DMS114 treated with DMSO at 0.1 percent for 48 hours (cell line): ENCODE measurements around the gene MAP4K4.

Source experiments
- DNase-seq: peaks from one replicate; lab custom pipeline; 2025; ENCODE audit not compliant: unreplicated experiment; lab: John Stamatoyannopoulos, UW

The MAP4K4 gene

GRCh38 chr2:101720732-101721131, 23.2 kb downstream of the MAP4K4 start:
- DNase-seq: no peak

GRCh38 chr2:101722864-101723263, 25.4 kb downstream of the MAP4K4 start:
- no peak for DNase-seq

DNA sequence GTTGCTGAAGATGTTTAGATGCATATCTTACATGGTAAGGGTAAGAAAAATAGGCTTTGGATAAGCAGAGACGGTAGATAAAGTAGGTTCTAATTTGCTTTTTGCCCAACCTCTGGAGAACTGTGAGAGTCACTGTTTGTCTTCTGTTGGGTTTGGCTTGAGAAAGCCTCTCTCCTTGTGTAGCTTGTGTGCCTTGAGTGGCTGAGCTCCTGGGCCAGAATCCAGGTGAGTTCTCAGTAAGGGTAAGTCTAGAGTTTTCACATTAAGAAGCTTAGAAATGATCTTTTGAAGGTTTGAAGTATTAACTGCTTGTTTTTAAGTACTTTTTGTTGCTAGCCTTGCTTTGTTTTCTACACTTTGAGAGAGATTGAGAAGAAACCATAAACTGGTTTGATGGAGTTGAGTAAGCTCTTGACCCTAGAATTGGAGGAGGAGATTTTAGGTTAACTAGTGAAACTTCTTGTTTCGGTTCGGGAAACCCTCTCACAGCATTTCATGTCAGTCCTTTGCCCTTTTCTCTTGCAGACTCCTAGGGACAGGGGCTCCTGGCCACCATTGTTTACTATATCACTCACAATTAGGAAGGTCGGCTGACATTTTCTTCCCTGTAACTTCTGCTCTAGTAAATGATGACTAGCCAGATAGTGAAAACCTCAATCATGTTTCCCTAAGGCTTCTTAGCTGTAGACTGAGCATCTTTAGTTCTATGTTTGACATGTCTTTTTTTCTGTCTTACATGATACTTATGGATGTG, 26.0 kb downstream of the MAP4K4 start:
- no peak for DNase-seq

- DNase-seq: no peak
These were observed 26.6 kb downstream of the MAP4K4 start for GRCh38 chr2:101724125-101724474.

DNA sequence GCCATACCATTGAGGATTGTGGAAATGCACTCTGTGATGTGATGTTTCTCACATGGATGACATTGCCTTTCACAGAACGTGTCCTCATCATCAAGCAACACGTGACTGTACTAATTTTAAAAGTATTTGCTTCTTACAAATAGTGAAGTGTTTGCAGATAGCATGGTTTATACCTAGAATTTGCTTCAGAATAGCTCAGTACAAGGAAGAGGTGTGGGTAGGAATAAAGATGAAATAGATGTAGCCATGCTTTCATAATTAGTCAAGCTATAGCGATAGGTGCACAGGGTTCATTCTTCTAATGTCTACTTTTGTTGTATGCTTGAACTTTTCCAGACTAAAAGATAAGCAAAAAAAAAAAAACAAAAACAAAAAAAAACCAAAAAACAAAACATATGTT, 27.5 kb downstream of the MAP4K4 start:
- DNase-seq: no peak

DNA sequence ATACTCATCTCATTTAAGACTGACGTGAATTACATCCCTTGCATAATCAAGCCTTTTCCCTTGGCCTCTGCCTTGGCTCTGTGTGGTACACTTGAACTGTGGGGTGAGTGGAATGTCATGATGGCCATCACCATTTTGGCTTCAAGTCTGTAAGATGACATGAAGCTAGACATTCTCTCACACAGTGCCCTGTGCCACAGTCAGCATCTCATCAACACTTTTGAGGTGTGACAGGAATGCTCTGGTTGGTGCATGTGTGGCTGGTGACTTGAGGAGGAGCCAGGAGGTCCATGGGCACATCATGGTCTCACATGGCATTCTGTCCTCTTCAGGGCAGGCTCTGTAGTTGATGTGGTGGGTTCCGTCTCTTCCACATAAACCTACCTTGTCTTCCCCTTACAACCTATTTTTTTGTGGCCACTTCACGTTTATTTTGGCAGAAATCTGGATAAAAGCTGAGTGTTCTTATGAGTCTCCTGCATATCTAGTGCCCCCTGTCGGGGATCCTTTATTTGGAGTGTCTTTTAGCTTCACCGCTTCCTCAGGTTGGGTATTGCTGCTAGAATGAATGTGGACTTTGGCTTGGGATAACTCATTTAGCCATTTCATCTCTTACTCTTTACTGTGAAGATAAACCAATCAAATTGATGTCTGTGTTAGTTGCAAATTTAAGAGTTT, 28.1 kb downstream of the MAP4K4 start:
- DNase-seq: no peak

DNA sequence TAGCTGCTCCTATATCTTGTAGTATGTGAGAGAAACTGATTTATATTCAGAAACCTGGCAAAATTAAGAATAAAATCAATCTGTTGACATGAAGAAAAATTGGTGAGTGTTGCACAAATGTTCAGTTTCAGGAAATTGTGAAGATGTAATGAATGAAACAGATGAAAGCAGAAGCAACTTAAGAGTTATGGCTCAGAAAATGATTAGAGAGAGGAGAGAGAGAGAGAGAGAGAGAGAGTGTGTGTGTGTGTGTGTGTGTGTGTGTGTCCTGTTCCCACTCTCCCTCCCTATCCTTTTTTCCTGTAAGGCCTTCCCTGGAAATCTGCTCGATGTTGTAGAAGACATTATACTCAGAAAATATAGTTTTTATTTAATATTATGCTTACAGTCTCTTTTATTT, 31.4 kb downstream of the MAP4K4 start:
- DNase-seq: no peak

DNA sequence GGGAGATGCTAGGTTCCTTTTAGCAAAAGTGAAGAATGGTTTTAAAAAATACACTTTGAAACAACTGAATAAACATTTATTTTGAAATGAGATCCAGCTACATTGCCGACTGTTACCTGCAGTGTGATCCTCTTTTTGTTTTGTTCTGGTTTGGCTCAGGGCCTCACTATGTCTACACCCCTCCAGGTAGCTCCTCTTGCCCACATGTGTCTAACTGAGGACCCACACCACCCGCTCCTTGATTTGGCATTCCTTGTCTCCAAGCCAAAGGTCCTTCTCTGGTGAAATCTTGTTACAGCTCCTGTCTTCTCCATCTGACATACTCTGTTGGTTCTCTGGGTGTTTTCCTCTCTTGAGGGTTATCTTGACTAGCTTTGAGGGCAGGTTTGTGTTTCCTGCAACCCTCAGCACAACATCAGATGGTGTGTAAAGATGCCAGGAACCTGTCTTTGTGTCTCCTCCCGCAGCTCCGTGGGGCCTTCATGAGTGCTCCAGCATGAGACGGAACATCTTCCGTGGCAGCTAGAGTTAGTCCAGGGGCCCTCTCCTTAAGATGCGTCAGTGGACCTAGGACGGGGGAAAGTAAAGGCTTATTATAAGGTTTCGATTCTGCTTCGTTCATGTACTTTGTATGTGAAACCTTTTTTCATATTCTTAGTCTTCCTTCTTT, 32.1 kb downstream of the MAP4K4 start:
- no peak for DNase-seq

- no peak for DNase-seq
These were observed 33.9 kb downstream of the MAP4K4 start for GRCh38 chr2:101731221-101732054.

- no peak for DNase-seq
These were observed 34.7 kb downstream of the MAP4K4 start for GRCh38 chr2:101732199-101732598.

DNA sequence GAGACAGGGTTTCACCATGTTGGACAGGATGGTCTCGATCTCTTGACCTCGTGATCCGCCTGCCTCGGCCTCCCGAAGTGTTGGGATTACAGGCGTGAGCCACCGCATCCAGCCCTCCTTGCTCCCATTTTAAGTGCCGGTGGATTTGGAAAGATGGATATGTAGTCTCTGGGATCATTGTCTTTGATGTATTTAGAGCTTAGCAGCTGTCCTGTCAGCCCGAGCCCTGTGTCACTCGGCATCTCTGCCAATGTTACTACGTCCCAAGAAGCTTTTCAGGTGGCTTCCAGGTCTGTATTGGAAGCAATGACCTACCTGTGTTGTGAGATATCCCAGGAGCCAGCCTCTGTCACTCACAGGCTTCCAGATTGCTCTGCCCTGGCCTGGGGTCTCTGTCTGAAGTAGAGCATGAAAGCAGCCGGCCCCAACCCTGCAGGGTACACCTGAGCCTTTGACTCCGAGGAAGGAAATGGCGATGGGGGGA, 35.3 kb downstream of the MAP4K4 start:
- no peak for DNase-seq

DNA sequence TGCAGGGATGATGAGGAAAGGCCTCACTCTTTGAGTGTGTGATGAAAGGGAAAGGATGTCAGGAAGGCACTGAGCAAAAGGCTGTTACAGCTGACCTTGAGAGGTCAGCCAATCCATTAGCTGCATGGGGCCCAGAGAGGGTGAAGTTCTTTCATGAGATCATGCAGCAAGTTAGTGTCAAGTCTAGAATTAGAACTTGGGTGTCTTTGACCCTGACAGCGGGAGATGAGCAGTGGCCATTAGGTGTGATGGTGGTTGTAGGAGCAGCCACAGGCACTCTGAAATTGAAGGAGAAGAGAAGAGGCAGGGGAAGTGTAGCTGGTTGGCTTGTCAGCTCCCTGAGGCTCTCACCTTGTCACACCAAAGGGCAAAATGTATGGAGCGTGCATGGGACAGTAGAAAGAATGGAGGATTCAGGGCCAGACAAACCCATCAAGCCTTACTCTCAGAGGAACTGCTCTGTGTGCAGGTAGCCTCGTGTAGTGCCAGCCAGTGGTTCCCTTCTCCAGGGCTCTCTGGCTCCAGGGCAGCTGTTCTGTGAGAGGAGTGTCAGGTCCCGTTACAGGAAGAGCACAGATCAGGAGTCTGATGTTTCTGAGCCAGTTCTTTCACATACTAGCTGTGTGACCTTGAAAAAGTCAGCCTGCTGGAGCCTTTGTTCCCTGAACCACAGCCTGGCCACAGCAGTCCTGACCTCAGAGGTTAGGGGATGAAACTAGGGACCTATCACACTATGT, 35.9 kb downstream of the MAP4K4 start:
- DNase-seq: no peak

GRCh38 chr2:101734505-101735165, 37.1 kb downstream of the MAP4K4 start:
- no peak for DNase-seq

DNA sequence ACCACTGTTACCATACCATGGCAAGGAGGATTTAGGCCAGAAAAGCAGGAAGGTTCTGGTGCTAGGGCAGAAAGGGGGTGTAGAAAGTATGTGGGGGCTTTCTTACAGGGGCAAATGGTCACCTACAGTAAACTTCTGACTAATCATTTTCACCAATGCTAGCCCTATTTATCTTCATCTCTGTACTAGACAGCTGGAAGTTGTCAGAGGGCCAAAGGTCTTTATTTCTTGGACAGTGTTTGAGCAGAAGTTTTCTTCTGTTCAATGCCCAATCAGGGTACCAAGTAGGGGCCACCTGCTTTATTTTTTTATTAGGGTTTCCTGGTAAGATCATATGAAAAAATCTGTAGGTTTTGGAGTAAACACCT, 37.6 kb downstream of the MAP4K4 start:
- no peak for DNase-seq

DNA sequence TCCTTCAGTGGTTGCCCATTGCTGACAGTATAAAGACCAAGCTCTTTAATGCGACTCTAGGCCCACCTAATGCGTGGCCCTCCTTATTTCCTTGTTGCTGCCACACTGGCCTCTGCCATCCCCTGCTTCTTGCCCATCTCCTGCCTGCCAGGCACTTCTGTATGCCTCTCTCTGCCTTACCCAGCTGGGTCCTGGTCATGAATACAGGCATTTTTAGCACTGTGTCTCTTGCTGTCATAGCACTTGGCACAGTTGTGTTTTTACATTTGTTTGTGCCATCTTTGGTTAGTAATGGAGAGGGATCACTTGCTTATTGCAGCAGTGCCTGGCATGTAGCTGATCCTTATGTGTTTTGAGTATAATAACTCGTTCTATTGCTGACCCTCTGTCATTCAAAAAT, 38.7 kb downstream of the MAP4K4 start:
- no peak for DNase-seq

- no peak for DNase-seq
These were observed 39.4 kb downstream of the MAP4K4 start for GRCh38 chr2:101736861-101737291.

GRCh38 chr2:101737478-101738255, 40.2 kb downstream of the MAP4K4 start:
- DNase-seq: no peak

DNA sequence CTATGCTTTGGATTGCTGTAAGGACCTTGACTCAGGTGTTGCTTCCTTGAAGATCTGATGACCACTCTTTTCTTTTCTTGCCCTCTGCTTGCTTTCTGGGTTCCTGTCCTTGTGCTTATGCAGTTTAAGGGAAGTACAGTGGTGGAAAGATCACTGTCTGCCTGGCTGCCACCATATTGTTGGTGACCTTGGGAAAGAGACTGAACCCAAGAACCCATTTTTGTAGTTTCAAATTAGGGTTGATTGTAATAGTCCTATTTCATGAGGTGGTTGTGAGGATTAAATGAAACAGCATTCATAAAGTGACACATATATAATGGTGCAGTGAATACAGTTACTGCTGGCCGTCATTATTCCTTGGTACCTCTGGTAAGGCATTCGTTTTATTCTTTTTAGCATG, 41.1 kb downstream of the MAP4K4 start:
- no peak for DNase-seq

DNA sequence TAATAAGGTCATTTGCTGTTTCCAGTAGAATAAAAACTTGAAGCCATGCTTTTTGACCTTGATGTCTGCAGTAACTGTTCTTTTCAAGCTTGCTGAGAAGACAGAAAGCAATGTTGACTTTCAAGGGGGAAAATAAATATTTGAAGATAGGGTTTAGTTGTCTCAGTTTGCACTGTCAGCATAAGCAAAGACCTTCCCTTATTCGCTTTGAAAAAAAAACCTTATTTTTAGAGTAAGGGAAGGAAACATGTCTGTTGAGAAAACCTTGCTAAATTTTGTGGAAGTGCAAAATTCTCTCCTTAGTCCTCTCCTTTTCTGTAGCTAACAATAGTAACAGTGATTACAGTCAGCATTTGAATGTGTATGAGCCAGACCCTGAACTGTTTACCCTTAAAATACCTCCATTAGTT, 43.1 kb downstream of the MAP4K4 start:
- no peak for DNase-seq
